GM18502 (cell line): ENCODE results near the gene OXSR1.
A peak's percentile ranks its signal among the peaks of the same experiment; 100 is the strongest.
"Not testable (repeated sequence)": the region's sequence is repeated elsewhere in the genome, so short reads cannot be mapped to it uniquely, and the experiment has no call there.

Experiments used
- ATAC-seq: cut with Tn5 transposase; IDR thresholded peaks from one replicate; pipeline ENCODE4 v1.9.1; 2021; ENCODE audit warnings: mild to moderate bottlenecking; ENCODE audit not compliant: unreplicated experiment, poor library complexity

OXSR1 gene

DNA sequence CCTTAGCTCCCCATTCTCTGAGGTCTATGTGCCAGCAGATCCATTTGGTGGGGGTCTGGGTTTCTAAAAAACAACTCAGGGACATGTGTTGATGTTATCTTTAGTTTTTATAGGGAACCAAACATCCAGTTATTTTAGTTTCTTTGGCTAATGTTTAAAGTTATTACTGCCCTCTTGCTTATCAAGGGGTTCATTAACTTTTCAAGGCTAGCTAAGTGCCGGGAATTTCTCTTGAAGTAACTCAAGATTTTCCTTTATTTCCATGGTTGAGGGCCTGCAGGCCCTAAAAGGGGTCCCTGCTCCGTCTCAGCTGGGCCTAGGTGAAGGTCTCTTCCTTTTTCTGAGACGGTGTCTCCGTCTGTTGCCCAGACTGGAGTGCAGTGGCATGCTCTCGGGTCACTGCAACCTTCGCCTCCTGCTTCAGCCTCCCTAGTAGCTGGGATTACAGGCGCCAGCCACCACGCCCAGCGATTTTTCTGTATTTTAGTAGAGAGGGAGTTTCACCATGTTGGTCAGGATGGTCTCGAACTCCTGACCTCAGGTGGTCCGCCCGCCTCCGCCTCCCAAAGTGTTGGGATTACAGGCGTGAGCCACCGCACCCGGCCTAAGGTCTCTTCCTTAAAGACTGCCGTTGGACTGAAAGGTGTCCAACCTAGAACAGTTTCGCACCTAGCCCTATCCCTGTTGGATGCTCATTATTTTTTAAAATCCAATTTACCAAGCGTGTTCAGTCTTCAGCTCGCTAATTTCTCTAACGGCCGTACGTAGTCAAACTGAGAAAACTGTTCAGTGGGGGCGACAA lies 1.3 kb upstream of the OXSR1 start:
- ATAC-seq: no peak

DNA sequence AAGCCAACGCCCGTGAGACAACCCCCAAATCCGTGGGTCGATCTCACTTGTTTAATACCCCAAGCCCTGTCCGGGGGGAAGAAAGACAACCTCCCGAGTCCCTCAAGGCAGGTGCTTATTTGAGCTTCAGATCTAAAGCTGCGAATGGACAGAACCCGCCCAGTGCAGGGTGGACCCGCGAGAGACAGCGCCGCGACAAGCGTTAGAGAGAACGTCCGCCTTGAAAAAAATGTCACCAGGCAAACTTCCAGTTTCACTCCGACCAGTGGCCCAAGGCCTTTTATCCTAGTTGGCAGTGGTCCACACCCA lies 740 bp upstream of the OXSR1 start:
- no peak for ATAC-seq

DNA sequence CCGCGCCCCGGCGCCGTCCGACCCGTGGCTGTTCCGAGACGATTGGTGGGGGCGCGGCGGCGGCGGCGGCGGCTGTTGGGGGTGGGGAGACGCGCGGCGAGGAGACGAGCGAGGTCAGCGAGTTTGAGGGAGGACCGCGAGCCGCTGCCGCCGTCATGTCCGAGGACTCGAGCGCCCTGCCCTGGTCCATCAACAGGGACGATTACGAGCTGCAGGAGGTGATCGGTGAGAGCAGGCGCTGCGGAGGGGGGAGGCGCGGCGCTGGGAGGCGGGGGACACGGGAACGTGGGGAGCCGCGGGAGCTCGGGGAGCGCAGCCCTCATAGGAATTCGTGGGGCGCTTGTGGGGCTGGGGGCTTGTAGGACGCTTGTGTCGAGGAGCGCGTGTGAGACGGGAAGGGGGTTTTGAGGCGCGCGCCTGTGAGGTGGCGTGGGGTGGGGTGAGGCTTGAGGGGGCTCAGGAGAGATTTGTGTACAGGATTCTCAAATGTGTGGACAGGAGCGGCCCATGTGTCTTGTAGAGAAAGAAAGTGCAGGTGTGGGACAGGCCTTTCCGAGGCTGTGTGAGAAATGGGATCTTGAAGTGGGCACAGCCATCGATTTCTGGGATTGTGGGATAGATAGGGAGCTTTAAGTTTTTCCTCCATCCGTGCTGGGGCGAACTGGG lies 518 bp downstream of the OXSR1 start:
- ATAC-seq: peak; percentile 9

DNA sequence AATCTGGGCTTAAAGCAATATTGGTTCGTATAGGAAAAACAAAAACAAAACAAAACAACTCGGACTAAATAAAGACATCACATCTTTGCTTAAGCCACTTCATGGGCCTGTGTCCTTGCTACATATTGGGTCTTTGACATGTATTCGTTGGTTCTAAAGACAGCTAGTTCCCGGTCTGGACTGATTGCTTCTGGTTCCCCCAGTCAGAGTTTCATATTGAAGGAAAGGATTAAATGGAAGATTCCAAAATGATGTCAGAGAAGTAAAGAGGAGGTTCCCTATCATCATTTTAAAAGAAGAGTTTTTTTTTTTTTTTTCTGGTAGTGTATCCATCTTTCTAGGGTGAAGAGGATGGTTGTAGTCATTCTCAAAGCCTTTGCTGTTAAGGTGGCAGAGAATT lies 2.3 kb downstream of the OXSR1 start:
- ATAC-seq: no peak

DNA sequence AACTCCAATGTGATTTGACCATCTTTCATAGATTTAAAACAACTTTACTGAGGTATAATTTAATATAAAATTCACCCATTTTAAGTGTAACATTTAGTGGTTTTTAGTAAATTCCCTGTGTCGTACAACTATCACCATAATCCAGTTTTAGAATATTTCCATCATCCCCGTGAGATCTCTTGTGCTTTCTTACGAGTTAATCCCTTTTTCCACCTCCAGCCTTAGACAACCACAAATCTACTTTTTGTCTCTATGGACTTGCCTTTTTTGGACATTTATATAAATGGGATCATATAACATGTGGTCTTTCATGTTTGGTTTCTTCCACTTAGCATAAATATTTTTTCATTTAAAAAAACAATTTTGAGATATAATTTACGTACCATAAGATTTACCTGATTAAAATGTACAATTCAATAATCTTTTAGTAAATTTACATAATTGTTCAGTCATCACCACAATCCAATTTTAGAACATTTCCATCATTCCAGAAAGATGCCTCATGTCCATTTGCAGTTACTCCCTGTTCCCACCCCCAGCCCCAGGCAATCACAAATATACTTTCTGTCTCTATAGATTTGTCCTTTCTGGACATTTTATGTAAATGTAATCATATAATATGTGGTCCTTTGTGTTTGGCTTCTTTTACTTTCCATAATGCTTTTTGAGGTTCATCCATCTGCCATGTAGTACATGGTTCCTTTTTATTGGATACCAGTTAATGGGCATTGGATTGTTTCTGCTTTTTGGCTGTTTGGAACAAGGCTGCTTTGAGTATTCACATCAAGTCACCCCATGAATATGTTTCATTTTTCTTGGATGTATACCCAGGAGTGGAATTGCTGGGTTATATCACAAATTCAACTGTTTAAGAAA lies 3.1 kb downstream of the OXSR1 start:
- no peak for ATAC-seq

DNA sequence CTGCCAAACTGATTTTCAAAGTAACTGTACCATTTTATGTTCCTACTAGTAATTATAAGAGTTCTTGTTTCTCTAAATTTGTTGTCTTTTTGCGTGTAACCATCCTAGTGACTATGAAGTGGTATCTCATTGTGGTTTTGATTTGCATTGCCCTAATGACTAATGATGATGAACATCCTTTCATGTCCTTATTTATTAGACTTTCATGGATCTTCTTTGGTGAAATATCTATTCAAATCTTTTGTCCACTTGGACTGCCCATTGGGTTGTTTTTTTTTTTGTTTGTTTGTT lies 3.6 kb downstream of the OXSR1 start:
- ATAC-seq: no peak

DNA sequence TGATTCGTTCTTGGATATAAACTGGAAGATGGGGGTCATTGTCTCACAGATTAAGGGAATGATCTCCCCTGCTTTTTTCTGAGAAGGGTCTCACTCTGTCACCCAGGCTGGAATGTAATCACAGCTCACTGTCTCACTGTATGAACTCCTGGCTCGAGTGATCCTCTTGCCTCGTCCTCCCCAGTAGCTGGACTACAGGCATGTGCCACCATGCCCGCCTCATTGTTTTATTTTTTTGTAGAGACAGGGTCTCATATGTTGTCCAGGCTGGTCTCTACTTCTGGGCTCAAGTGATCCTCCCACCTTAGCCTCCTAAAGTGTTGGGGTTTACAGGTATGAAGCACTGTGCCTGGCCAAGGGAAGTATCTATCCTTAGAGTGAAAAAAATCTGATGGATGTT lies 5.4 kb downstream of the OXSR1 start:
- no peak for ATAC-seq

DNA sequence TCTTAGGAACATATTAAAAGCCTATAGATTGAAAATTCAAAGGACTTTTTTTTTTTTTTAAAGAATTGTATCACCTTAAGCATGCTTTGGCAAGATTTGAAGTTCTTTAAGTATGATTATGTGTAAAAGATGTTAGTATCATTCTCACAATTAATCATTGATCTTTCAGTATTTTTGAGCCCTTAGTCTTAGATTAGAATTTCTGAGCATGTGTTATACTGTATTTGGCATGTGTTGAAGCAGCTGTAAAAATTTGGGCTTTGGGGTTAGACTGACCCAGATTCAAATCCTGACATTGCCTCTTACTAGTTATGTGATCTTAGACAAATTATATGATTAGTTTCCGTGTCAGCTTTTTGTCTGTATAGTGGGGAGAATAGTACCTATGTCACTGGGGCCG lies 6.3 kb downstream of the OXSR1 start:
- ATAC-seq: no peak

DNA sequence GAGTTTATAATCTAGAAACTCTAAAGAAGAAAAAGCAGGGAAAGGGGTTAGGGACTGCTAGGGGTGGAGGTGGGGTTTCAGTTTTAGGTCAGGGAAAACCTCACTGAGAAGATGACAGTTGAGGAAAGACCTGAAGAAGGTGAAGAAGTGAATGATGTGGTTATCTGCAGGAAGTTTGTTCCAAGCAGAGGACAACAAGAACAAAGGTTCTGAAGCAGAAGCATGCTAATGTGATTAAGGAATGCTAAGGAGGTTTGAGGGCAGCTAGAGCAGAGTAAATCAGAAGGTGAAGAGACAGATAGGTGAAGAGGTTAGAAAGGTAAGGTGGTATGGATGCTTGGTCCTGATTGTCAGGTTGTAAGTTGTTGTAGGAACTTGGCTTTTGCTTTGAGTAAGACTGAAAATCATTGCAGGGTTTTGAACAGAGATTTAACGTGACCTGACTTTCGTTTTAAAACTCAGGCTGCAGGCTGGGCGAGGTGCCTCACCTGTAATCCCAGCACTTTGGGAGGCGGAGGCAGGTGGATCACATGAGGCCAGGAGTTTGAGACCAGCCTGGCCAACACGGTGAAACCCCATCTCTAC lies 8.6 kb downstream of the OXSR1 start:
- ATAC-seq: peak; percentile 56

DNA sequence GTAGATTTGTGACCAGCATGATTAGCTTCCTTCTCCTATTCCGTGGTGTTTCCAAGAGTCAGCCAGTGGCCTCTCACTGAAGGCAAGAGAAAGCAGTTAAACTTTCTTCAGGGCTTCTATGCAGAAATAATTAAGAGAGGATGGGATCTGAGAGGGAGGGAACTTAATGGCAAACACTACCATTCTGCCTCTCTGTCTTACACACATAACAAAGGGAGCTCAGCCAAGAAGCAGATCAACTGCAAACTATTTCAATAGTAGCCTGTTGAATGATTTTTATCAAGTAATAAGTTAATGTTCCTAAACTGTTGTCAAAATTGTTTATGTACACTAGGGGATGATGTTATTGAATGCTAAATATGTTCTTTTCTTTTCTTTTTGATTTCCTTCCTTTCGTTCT lies 11.8 kb downstream of the OXSR1 start:
- no peak for ATAC-seq

DNA sequence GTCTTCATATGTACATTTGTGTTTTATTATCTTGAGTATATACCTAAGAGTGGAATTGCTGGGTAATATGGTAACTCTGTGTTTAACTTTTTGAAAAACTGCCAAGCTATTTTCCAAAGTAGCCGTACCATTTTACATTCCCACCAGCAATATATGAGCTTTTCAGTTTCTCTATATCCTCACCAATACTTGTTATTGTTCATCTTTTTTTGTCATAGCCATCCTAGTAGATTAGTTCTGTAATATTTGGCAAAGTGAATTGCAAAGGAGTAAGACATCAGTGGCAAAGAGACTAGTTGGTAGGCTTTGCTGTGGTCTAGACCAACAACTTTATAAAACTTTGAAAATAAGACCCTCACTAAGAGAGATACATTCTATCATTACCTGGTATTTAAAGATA lies 21.4 kb downstream of the OXSR1 start:
- no peak for ATAC-seq

DNA sequence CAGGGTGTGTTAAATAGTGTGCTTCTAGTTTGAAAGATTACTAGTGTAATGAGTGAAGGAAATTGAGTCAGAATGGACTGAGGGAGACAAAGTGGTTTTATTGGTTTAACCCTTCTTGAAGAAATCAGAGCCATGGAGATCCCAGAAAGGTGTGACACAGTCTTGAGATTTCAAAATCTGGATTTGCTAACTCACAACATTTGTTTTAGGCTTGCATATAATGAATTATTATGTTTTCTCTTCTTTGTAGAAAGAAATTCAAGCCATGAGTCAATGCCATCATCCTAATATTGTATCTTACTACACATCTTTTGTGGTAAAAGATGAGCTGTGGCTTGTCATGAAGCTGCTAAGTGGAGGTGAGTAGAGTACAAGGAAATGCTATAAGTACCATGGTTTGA lies 25.1 kb downstream of the OXSR1 start:
- ATAC-seq: no peak

DNA sequence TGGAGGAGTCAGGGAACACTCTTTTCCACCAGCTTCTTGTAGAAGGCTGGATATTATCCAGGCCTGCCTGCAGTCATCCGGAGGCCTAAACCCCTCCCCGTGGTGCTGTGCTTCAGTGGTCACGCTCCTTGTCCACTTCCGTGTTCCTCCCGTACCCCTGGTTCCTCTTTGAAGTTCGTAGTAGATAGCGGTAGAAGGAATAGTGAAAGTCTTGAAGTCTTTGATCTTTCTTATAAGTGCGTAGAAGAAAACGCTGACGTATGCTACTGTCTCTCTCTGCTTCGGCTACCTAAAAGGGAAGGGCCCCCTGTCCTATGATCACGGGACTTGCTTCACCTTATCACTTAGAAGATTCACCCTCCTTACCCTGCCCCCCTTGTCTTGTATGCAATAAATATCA lies 37.6 kb downstream of the OXSR1 start:
- ATAC-seq: not testable (repeated sequence)

DNA sequence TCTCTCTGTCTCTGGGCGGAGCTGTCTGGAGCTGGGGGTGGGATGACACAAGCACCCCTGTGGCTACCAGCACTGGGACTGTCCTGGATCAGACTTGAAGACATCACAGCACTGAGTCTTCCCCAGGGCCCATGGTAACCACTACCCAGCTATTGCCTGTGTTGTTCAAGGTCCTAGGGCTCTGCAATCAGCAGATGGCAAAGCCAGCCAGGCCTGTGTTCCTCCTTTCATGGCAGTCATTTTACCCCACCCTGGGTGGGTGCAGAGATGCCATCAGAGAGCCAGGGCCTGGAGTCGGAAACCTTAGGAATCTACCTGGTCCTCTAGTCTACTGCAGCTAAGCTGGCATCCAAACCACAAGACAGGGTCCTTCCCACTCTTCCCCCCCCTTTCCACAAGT lies 38.4 kb downstream of the OXSR1 start:
- ATAC-seq: no peak

DNA sequence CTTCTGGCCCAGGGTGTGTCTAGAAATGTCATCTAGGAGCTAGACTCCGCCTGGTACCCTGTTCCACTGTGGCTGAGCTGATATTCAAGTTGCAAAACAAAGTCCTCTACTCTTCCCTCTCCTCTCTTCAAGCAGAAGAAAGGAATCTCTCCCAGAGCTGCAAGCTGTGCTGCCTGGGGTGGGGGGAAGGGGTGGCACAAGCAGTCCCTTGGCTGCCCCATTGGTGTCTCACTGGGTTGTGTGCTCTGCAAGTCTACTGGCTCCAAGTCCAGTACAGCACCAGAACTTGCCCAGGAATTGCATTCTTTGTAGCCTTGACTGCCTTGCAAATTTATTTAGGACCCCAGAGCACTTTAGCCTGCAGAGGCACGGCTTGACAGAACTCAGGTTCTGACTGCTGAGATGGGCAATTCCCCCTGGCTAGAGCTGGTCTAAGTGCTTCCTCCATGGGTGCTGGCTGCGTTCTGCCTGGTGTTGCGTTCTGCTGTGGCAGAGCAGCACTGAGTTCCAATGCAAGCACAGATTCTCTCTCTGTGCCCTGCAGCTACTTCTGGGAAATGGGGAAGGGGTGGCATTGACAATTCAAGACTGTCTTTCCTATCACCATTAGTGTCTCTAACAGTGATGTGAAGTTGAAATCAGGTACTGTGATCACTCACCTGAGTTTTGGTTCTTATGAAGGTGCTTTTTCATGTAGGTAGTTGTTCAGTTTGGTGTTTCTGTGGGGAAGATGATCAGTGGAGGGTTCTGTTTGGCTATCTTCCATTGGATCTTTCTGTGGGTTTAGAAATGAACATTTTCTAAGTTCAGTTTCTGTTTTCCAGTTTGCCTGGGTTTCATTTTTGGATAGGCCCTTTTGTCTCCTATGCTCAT lies 39.5 kb downstream of the OXSR1 start:
- ATAC-seq: no peak

DNA sequence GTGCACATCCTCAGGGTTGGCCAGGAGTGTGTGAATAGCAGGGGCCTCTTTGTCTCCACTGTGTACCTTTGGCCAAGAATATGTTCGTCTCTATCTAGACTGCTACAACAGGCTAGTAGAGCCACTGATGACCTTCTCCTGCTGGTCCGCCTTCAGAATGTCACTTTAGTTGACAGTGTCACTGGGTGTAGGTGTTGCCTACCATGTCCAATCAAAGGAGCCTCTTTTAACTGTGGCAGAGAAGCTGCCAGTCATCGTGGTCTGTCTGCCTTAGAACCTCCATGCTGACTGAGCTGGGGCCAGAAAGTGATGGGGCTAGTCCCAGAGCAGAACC lies 40.1 kb downstream of the OXSR1 start:
- no peak for ATAC-seq

DNA sequence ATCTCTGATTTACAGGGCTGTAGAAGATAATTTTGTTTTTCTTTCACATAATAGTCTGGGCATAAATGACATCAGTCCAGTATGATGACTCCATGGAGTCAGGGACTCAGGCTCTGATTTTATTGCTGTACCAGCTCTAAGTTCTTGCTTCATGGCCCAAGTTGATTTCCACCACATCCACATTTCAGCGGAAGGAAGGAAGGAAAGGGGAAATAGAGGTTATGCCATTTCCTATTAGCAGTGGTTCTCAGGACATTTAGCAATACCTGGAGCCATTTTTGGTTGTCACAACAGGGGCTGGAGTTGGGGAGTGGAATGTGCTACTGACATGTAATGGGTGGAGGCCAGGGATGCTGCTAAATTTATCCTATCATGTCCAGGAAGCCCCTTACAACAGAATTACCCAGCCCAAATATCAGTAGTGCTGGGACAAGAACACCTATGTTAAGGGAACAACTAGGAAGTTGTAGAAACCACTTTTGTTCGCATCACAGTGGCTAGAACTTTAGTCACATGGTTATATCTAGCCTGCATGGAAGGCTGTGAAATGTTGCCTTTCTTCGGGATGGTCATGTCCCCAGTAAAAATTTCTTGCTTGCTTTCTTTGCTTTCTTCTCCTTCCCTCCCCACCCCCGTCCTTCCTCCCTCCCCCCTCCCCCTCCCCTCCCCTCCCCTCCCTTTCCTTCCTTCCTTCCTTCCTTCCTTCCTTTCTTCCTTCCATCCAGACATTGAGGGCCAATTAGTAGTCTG lies 42.1 kb downstream of the OXSR1 start:
- no peak for ATAC-seq

DNA sequence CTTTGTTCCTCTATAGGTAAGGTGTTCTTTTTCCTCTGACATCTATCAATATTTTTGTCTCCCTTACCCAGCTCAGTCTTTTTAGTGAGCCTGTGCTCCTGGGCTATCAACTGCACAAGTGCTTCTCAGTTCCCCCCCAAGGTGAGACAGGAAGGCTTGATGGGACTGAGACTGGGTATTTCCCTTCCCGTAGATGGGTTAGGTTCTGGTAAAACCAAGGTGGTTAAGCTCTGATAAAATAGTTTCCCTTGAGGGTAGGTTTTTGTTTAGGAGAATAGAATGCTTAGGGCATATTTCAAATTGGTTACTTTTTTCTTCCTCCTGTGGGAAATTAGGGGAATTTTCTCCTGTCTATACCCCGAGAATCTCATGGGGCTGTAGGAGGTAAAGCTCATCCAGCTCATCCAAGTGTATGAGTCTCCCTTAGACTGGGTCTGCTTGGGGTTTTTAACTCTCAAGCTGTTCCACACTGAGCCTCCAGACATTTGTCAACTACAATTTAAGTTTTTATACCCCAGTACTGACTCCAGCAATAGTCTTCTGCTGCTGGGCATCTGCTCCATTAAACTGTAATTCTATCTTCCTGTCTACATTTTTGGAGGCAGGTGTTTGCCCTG lies 44.9 kb downstream of the OXSR1 start:
- ATAC-seq: peak; percentile 89

DNA sequence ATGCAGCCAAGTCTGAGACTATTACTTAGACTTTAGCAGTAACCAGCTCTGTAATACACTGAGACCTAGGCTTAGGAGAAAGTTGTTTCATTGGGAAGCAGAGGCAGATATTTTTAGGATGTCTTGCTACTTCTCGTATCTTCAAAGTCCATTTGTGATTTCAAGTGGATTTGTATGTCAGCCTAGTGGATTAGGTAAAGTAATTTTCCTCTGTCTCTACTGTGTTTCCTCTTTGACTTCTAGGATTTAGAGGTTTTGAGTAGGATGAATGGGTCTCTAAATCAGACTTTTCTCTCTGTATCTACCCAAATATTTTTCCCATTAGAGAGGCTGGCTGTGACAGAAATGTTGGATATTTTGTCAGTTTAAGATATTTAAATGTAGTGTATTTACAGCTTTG lies 46.8 kb downstream of the OXSR1 start:
- ATAC-seq: no peak
